ENCODE data around the gene FCSK.

FCSK gene

DNA sequence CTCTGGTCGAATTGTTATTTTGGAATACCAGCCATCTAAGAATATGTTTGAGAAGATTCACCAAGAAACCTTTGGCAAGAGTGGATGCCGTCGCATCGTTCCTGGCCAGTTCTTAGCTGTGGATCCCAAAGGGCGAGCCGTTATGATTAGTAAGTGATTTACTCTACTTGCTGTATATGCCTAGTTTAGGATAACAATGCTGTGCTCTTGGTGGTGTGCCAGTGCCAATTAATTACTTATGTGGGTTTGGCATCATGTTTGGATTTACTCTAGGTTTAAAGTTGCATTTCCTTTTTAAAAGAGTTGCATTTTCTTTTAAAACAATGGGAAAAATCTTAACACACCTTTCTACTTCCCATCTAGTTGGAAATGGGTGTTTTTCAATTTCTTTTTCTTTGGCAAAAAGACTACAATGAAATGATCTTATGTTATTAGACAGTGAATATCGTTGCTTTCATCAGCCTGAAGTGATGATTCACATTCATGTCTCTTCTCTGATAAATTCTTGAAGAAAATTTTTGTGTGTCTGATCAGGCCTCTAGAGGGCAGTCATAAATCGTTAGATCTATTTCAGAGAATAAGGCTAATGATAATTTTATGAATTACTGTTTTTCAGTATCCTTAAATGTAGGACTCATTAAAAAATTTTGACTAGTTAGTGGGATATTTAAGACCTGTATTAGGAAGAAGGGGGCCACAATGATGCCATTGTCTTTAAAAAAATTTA, 74.8 kb downstream of the FCSK start:
- DNase-seq, result peak; percentile 29 to 68

All from inflammatory macrophage treated with lipopolysaccharide for 1 hour (primary cell).